ENCODE results near the gene PRSS33. TPM values are rescaled to one million over a fixed set of nuclear protein-coding genes. Genes with fewer than 3 reads are reported as not detected.

Gene PRSS33
- polyA plus RNA-seq, 1 of the 3 experiments (the other 2 are of a cell fraction) = not detected

GRCh38 chr16:2820836-2821486 lies 33.6 kb upstream of the PRSS33 start:
- H3K27ac ChIP-seq (ENCODE audit: low read depth in 2 of 2, low read length in 1 of 2) = peak overlapping the region in 1 of 2 experiments; percentile 74; a peak in 2 of 4 replicates
- H3K27me3 ChIP-seq (ENCODE audit: insufficient read depth) = no peaks in the 10 kb centered on the region
- H3K4me3 ChIP-seq (ENCODE audit: low read depth in 2 of 2, low read length in 1 of 2) = no peak overlapping the region
- peak; percentile 62 for DNase-seq
- peaks cover 0 to 24% of the 10 kb centered on the region in 2 experiments; a peak in 1 of 4 replicates for H3K4me1 ChIP-seq (ENCODE audit: control insufficient read depth in 1 of 2, insufficient read depth in 2 of 2, low read depth in 1 of 2, low read length in 1 of 2)
- CTCF ChIA-PET = interaction anchor here (1.2 to 2.7 kb wide), 3 partner anchors 10 to 47 kb away, joined by 3 to 13 read pairs (median 10); no protein-coding TSS in a partner anchor
- H3K9me3 ChIP-seq = no peaks in the 10 kb centered on the region
- no peaks in the 10 kb centered on the region for H4K20me1 ChIP-seq (ENCODE audit: insufficient read depth)
- H3K79me2 ChIP-seq (ENCODE audit: insufficient read depth) = no peaks in the 10 kb centered on the region
- 57% methylated on average over 12 of the region's 14 CpGs for WGBS (ENCODE audit: low lambda C conversion rate)
- POLR2A ChIA-PET = interaction anchor here (1.5 kb wide), 1 partner anchor 43 kb away, joined by 6 read pairs; the partner anchor contains the start of gene ELOB
- no peak overlapping the region for H2AFZ ChIP-seq (ENCODE audit: low read depth)
- H3K9me2 ChIP-seq = no peaks in the 10 kb centered on the region
- H3K4me2 ChIP-seq = no peak overlapping the region
- H3K36me3 ChIP-seq (replicated peaks in 1 of 2; ENCODE audit: control insufficient read depth in 1 of 2, insufficient read depth in 2 of 2, low read length in 1 of 2) = no peaks in the 10 kb centered on the region
- TF ChIP-seq RCOR1 (IDR thresholded peaks at IDR 0.05; ENCODE audit: low read length) (0 out of 2 replicates have a peak, but pooled peaks have one; percentile 13), MXI1 (IDR thresholded peaks at IDR 0.05; ENCODE audit: low read depth, low read length) (no peak), USF2 (IDR thresholded peaks at IDR 0.05; ENCODE audit: borderline replicate concordance, low read depth, low read length) (no peak)
- H3K9ac ChIP-seq = no peak overlapping the region
- no peaks in the 10 kb centered on the region for H3F3A ChIP-seq (replicated peaks; ENCODE audit: insufficient read depth)

- H3K9me2 ChIP-seq = no peaks in the 10 kb centered on the region
- POLR2A ChIA-PET = interaction anchor here (1.5 kb wide), 1 partner anchor 43 kb away, joined by 6 read pairs; the partner anchor contains the start of gene ELOB
- DNase-seq = no peak
Measured at GRCh38 chr16:2819939-2820835, 32.8 kb upstream of the PRSS33 start.

More at GRCh38 chr16:2819939-2820835, 32.8 kb upstream of the PRSS33 start:
- Histone ChIP-seq H3F3A (replicated peaks; ENCODE audit: insufficient read depth) (no peaks in the 10 kb centered on the region), H2AFZ (ENCODE audit: low read depth) (no peak overlapping the region), H4K20me1 (ENCODE audit: insufficient read depth) (no peaks in the 10 kb centered on the region), H3K36me3 (replicated peaks in 1 of 2; ENCODE audit: control insufficient read depth in 1 of 2, insufficient read depth in 2 of 2, low read length in 1 of 2) (no peaks in the 10 kb centered on the region), H3K4me3 (ENCODE audit: low read depth in 2 of 2, low read length in 1 of 2) (no peak overlapping the region), H3K4me2 (no peak overlapping the region), H3K27me3 (ENCODE audit: insufficient read depth) (no peaks in the 10 kb centered on the region), H3K4me1 (ENCODE audit: control insufficient read depth in 1 of 2, insufficient read depth in 2 of 2, low read depth in 1 of 2, low read length in 1 of 2) (peaks cover 0 to 24% of the 10 kb centered on the region in 2 experiments; a peak in 1 of 4 replicates), H3K9ac (no peak overlapping the region), H3K79me2 (ENCODE audit: insufficient read depth) (no peaks in the 10 kb centered on the region), H3K9me3 (no peaks in the 10 kb centered on the region), H3K27ac (ENCODE audit: low read depth in 2 of 2, low read length in 1 of 2) (peak overlapping the region in 1 of 2 experiments; percentile 14; a peak in 1 of 4 replicates)
- CTCF ChIA-PET = no interaction called here
- TF ChIP-seq MEF2A (IDR thresholded peaks at IDR 0.05; ENCODE audit: borderline replicate concordance, low read depth) (no peak), PBX3 (IDR thresholded peaks at IDR 0.05) (no peak), YY1 (IDR thresholded peaks at IDR 0.05; ENCODE audit: low read depth) (no peak), EP300 (IDR thresholded peaks at IDR 0.05; ENCODE audit: borderline replicate concordance in 1 of 2, low read depth in 1 of 2, low read length in 1 of 2) (no peak), RAD21 (IDR thresholded peaks at IDR 0.05; ENCODE audit: low read length) (no peak), IRF3 (IDR thresholded peaks at IDR 0.05; ENCODE audit: low read depth, low read length) (no peak), RFX5 (IDR thresholded peaks at IDR 0.05; ENCODE audit: low read length) (no peak), JUND (IDR thresholded peaks at IDR 0.05) (no peak), GATA2 (CRISPR knock-in tag; IDR thresholded peaks at IDR 0.05) (no peak), MAX (IDR thresholded peaks at IDR 0.05; ENCODE audit: low read depth) (no peak), USF1 (IDR thresholded peaks at IDR 0.05; ENCODE audit: borderline replicate concordance, low read depth) (no peak), TCF12 (IDR thresholded peaks at IDR 0.05) (no peak)
- 62% methylated on average over 11 of the region's 17 CpGs for WGBS (ENCODE audit: low lambda C conversion rate)

Data from SK-N-SH (cell line).